HG03064 (cell line): ENCODE data around the gene PPP1R7.

Experiments used
- ATAC-seq: cut with Tn5 transposase; IDR thresholded peaks from one replicate; pipeline ENCODE4 v1.9.1; 2021; ENCODE audit warnings: low read depth; ENCODE audit not compliant: unreplicated experiment

The PPP1R7 gene

GRCh38 chr2:241157841-241158545, 7.7 kb downstream of the PPP1R7 start:
- no peak for ATAC-seq

DNA sequence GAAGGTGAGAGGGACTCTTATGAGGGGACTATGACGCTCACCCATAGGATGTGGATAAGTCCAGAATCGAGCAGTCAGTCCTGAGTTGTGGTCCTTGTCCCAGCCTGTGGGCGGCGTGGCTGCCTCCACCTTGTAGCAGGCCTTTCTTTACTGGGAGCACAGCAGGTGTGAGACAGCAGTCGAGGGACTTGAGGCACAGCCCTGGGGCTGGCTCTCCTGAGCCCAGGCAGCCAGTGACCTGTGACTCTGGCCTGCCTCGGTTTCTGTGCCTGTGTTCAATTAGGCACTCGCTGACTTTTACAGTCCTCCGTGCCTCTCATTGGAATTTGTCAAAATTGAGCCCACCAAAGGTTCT, 8.3 kb downstream of the PPP1R7 start:
- no peak for ATAC-seq

DNA sequence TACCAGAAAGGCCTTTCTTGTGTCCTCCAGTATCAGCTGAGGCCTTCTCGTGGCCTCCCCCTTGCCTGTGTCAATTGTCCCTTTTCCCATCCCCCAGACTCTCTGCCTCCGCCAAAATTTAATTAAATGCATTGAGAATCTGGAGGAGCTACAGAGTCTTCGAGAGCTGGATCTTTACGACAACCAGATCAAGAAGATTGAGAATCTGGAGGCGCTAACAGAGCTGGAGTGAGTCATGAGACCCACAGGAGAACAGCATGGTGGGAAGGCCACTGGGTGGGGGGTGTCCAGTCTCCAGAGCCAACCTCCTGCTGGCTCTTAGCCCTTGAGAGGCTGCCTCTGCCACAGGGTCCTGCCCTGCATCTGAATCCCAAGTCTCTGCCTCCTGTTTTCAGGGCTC, 8.8 kb downstream of the PPP1R7 start:
- ATAC-seq: no peak

DNA sequence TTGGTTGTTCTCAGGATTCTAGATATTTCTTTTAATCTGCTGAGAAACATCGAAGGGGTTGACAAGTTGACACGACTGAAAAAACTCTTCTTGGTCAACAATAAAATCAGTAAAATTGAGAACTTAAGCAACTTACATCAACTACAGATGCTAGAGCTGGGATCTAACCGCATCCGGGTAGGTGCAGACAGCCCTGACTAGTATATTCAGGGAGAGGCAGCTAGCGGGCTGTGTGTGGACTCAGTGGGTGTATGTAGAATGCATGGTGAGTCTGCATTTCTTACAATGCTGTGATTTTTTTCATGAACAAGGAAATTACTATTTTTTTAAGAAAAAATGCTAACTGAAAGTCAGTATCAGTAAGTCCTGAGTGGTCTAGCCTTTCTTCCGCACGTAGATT, 10.1 kb downstream of the PPP1R7 start:
- ATAC-seq: no peak

DNA sequence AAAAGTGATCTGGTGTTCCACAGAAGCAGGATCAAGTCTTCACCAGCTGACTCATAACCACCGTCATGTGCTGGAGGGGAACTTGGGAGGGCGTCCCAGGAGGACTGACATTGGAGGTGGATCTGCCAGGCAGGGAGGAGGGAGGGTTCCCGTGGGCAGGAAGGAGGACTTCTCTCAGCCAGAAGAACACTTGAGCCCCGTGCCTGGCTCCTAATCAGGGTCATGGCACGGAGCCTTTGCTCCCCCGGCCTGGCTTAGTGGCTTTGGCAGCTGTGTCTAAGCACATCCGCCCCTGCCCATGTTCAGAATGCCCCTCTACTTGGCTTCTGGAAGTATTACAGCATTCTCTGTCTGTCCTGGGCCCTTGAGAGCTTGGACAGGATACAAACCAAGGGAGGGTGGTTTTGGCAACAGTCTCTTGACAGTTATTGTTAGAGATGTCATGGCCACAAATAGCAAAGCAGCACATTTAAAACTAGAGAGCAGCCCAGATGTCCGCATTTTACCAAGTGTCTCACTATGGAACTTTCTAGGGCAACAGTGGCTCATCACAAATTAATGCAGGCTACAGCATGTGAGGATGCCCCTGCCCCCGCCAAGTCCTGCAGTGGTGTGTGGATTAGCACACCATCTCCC, 11.5 kb downstream of the PPP1R7 start:
- no peak for ATAC-seq

- no peak for ATAC-seq
These were observed 13.4 kb downstream of the PPP1R7 start for GRCh38 chr2:241163601-241164118.

DNA sequence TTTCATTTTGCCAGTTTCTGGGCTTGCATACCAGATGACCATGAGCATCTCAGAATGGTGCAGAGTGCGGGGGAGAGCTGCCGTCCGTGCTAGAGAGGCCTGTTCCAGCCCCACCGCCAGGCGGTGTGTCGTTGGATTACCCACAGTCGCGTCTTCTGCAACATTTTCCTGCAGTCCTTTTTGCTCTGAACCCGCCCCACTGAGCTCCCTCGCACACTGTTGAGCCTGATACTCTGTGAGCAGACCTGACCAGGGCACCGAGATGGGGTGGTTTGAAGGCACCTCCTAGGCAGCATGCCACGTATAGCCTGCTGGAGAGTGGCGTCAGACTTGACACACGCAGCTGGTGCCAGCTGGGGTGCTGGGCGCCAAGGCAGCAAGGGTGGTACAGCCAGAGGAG, 18.1 kb downstream of the PPP1R7 start:
- ATAC-seq: no peak

DNA sequence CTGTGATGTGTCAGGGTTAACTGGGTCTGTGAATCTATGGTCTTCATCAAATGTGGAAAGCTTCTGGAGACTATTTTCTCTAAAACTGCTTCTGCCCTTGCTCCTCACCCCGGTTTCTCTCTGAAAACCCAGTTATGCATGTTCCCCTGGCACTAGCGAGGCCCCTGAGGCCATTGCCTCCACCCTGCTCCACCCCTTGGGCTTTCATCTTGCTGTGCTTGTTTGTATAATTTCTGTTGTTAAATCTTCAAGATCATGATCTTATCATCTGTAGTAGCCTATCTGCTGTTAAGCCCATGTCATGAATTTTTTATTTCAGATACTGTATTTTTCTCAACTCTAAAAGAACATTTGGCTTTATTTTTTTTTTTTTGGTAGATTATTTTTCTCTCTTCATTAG, 23.3 kb downstream of the PPP1R7 start:
- ATAC-seq: no peak

DNA sequence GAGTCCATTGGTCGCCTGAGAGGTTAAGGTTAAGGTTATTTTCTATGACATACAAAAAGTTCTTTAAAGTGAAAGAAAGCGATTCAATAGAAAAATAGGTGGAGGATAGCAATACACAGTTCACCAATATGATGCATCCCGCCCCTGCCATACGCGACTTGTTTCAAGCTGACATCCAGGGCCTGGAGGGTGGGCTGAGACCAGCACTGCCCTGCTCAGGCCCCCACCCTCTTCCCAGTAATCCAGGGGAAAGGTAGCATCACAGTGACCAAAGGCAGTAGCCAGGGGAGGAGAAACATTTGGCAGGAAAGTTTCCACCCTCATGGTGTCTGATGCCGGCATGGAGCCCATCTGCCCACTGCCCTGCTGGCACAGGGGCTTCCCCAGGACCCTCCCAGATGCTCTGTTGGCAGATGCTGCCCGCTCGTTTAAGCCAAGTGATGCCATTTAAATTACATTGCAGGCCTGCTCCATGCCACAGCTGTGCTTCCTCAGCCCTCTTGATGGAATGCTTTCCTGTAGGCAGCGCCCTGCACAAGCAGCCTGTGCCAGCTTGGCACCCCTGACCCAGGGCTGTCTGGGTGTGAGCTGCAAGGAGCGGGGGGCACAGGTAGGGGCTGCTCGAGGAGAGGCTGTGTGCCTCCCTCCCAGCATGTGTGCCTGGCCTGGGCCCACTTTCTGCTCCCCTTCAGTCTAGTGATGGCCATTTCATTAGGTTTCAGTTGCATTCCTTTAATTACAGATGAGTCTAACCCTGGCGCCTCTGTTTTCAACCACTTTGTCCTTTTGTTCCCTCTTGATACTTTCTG, 27.5 kb downstream of the PPP1R7 start:
- no peak for ATAC-seq

DNA sequence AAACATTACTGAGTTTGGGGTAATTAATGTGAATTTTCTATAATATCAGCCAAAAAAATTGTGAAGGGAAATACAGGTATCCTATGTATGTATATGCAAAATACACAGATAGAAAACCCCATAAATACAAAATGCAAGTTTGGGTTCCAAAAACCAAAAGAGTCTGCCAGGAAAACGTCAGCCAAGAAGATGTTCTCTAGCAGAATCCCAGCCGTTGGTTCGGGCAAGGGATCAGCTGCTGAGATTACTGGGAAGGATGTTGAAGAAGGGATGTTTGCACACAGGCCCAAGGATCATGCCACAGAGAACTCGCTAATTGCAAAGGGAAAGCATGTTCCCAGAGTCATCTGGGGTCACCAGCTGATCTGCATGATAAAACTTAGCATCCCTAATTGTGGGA, 28.7 kb downstream of the PPP1R7 start:
- no peak for ATAC-seq

DNA sequence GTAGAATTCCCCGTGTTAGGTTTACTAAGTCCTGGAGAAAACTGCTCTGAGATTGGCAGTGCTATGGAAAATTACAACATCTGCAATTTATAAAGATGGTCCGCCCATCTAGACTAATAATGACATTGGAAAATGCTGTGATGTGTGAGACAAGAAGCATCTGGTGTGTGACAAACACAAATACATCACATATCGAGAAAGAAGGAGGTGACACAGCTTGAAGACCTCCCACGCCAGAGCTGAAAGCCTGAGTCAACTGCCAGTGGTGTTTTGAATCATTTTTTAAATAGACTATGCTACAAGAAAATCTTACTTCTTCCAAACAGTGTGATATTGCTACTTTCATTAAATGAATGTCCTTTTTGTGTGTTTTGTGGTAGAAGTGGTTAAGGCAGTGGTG, 29.6 kb downstream of the PPP1R7 start:
- ATAC-seq: no peak

GRCh38 chr2:241180495-241180894, 30.2 kb downstream of the PPP1R7 start:
- no peak for ATAC-seq

GRCh38 chr2:241182126-241182525, 31.9 kb downstream of the PPP1R7 start:
- no peak for ATAC-seq

DNA sequence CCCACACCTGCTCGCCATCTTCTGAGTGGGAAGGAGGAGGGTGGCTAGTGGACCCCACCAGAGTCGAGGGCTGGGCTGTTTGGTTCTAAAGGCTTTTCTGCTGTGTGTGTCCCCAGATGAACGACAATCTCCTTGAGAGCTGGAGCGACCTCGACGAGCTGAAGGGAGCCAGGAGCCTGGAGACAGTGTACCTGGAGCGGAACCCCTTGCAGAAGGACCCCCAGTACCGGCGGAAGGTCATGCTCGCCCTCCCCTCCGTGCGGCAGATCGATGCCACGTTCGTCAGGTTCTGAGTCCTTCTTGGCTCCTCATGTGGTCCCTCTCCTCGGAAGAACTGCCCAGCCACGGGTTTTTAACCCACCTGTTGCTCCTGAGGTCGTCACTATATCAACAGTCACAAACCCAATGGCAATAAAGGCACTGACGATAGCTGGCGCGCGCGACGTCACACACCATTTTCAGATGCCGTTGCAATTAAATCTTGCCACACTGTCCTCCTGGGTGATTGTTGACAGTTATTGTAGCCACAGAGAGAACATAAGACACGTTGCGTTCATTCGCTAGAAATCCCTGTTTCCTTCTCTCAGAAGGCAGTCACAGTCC, 32.4 kb downstream of the PPP1R7 start:
- ATAC-seq: no peak

GRCh38 chr2:241183221-241183620, 33.0 kb downstream of the PPP1R7 start:
- ATAC-seq: no peak

GRCh38 chr2:241184901-241185300, 34.6 kb downstream of the PPP1R7 start:
- no peak for ATAC-seq

DNA sequence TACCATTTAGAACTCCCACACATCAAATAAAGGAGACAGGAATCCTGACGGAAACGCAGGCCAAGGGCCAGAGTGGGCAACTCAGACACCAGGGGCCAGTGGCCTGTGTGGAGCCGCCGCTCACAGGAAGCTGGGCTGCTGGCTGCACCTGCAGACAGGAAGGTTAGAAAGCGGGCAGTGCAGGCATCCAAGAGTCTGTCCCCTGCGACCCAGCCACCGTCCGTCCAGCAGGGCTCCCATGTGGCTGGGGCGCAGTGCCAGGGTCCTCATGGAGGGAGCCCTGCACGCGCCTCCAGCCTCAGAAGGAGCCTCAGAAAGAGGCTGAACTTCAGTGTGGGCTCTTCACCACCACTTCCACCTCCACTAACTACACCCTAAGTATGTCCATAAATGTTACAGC, 35.7 kb downstream of the PPP1R7 start:
- ATAC-seq: no peak

DNA sequence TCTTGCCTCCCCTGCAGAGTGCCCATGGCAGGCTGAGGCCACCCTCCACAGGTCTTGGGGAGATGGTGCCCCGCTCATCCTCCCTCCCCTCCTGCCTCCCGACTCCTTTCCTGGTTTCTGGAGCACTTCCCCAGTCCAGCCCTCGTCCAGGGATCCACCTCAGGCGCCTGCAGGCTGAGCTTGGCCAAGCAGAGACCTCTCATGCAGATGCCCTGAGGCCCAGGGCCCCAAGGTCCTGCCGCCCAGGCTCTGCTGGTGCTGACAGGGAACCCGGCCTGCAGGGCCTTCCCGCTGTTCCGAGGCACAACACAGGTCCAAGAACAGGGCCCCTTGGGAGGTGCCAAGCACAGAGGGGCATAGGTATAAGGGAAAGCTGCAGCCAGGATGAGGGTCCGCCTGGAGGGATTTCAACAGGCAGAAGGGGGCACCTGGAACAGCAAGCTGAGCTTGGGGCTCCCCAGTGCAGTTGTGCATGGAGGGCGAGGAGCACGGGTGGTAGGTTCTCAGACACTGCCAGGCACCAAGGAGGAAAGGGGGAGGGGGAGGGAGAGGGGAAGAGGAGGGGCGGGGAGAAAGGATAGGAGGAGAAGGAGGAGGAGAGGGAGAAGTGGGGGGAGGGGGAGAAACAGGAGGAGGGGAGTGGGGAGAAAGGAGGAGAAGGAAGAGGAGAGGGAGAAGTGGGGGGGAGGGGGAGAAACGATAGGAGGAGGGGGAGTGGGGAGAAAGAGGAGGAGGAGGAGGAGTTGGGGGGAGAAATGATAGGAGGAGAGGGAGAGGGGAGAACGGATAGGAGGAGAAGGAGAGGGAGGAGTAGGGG, 37.0 kb downstream of the PPP1R7 start:
- no peak for ATAC-seq

DNA sequence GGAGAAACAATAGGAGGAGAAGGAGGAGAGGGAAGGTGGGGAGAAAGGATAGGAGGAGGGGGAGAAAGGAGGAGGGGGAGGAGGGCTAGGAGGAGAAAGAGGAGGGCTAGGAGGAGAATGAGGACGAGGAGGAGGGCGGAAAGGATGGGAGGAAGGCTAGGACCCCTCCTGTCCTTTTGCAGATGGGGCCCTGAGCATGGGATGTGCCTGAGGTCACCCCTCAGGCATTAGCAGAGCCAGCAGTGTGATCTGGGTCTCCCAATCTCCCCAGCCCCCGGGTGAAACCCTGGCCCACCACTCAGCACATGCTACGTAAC, 37.6 kb downstream of the PPP1R7 start:
- no peak for ATAC-seq

- ATAC-seq: no peak
These were observed 38.3 kb downstream of the PPP1R7 start, which contains the start of gene ANO7 for GRCh38 chr2:241188361-241189092. TSS of gene ANO7 (plus strand) at chr2:241188677. CDS start at chr2:241190064, 1,387 bp downstream.
